GM18505 (cell line): Measurements from ENCODE around the gene NCOA3.
"Not testable (repeated sequence)": the region's sequence is repeated elsewhere in the genome, so short reads cannot be mapped to it uniquely, and the experiment has no call there.

Source experiments
- ATAC-seq: cut with Tn5 transposase; IDR thresholded peaks from one replicate; pipeline ENCODE4 v1.9.1; 2021; ENCODE audit not compliant: unreplicated experiment
- POLR2A ChIP-seq: IDR thresholded peaks from 4 replicates; pipeline ENCODE4 v1.6.1; 2011; ENCODE audit warnings: borderline replicate concordance; ENCODE audit not compliant: insufficient read depth, insufficient read length; ENCODE audit errors: extremely low read depth

The NCOA3 gene

GRCh38 chr20:47461120-47461685 lies 40.5 kb upstream of the NCOA3 start:
- ATAC-seq, result no peak
- no peak for TF ChIP-seq POLR2A

GRCh38 chr20:47461906-47462305 lies 39.8 kb upstream of the NCOA3 start:
- not testable (repeated sequence) for ATAC-seq

- no peak for TF ChIP-seq POLR2A
- ATAC-seq, result no peak
Measured at GRCh38 chr20:47464380-47465101, 37.1 kb upstream of the NCOA3 start.

- ATAC-seq, result no peak
- no peak for TF ChIP-seq POLR2A
Measured at GRCh38 chr20:47465335-47466090, 36.2 kb upstream of the NCOA3 start.

- no peak for ATAC-seq
- no peak for TF ChIP-seq POLR2A
Measured at GRCh38 chr20:47466213-47466612, 35.5 kb upstream of the NCOA3 start.

- ATAC-seq, result no peak
- TF ChIP-seq POLR2A, result no peak
Measured at GRCh38 chr20:47466704-47467459, 34.8 kb upstream of the NCOA3 start.

- TF ChIP-seq POLR2A, result peak; percentile 37
- ATAC-seq, result peak; percentile 54
Measured at GRCh38 chr20:47468290-47469050, 33.2 kb upstream of the NCOA3 start.

- ATAC-seq, result no peak
- TF ChIP-seq POLR2A, result no peak
Measured at GRCh38 chr20:47475419-47476044, 26.2 kb upstream of the NCOA3 start.

GRCh38 chr20:47476452-47476851 lies 25.2 kb upstream of the NCOA3 start:
- no peak for TF ChIP-seq POLR2A
- no peak for ATAC-seq

- ATAC-seq, result no peak
- no peak for TF ChIP-seq POLR2A
Measured at GRCh38 chr20:47479093-47479492, 22.6 kb upstream of the NCOA3 start.

- no peak for TF ChIP-seq POLR2A
- ATAC-seq, result no peak
Measured at GRCh38 chr20:47479506-47479905, 22.2 kb upstream of the NCOA3 start.

- no peak for TF ChIP-seq POLR2A
- no peak for ATAC-seq
Measured at GRCh38 chr20:47480239-47480638, 21.4 kb upstream of the NCOA3 start.

- ATAC-seq, result no peak
- no peak for TF ChIP-seq POLR2A
Measured at GRCh38 chr20:47480705-47481104, 21.0 kb upstream of the NCOA3 start.
